Loucy (cell line): ENCODE measurements around the gene RALGPS1.

Experiments used
- H2AFZ ChIP-seq: fragments of 200-600 bp; sonication (generic); 2 replicates; pipeline ENCODE4 v1.6.0; 2016; ENCODE audit warnings: antibody characterized with exemption, mild to moderate bottlenecking, low read length, moderate library complexity
- H3F3A ChIP-seq: fragments of 200-600 bp; 2 replicates; pipeline ENCODE4 v1.6.0; 2016; ENCODE audit warnings: antibody characterized with exemption, low read depth, mild to moderate bottlenecking
- H3K27me3 ChIP-seq: fragments of 200-600 bp; sonication (generic); 2 replicates; pipeline ENCODE4 v1.6.1; 2014; ENCODE audit warnings: low read length, mild to moderate bottlenecking; ENCODE audit not compliant: insufficient read depth, poor library complexity, severe bottlenecking
- H3K36me3 ChIP-seq: fragments of 200-600 bp; sonication (generic); 2 replicates; pipeline ENCODE4 v1.6.1; 2016; ENCODE audit warnings: low read length; ENCODE audit not compliant: insufficient read depth
- H3K4me1 ChIP-seq: fragments of 200-600 bp; sonication (generic); 2 replicates; pipeline ENCODE4 v1.5.1; 2014; ENCODE audit warnings: low read length, mild to moderate bottlenecking; ENCODE audit not compliant: insufficient read depth, poor library complexity, severe bottlenecking
- H3K4me2 ChIP-seq: fragments of 200-600 bp; sonication (generic); 2 replicates; pipeline ENCODE4 v1.6.0; 2014; ENCODE audit warnings: antibody characterized with exemption, low read length, low read depth, mild to moderate bottlenecking; ENCODE audit not compliant: poor library complexity, severe bottlenecking
- H3K4me3 ChIP-seq: fragments of 200-600 bp; sonication (generic); 2 replicates; pipeline ENCODE4 v1.5.1; 2014; ENCODE audit warnings: low read length, mild to moderate bottlenecking, mixed read lengths; ENCODE audit not compliant: poor library complexity, severe bottlenecking
- H3K79me2 ChIP-seq: fragments of 200-600 bp; sonication (generic); 2 replicates; pipeline ENCODE4 v1.6.1; 2014; ENCODE audit warnings: low read length; ENCODE audit not compliant: insufficient read depth
- H3K9ac ChIP-seq: fragments of 200-600 bp; sonication (generic); 2 replicates; pipeline ENCODE4 v1.6.0; 2014; ENCODE audit warnings: mild to moderate bottlenecking, low read depth, low read length, moderate library complexity; ENCODE audit not compliant: poor library complexity, severe bottlenecking
- H3K9me2 ChIP-seq: fragments of 200-600 bp; sonication (generic); replicated peaks from 2 replicates; pipeline ENCODE4 v1.6.1; 2016; ENCODE audit warnings: low read depth, low read length, mixed read lengths
- H3K9me3 ChIP-seq: fragments of 200-600 bp; sonication (generic); 2 replicates; pipeline ENCODE4 v1.6.1; 2014; ENCODE audit warnings: mild to moderate bottlenecking, antibody characterized with exemption, low read length, low read depth; ENCODE audit not compliant: insufficient read depth
- H4K20me1 ChIP-seq: fragments of 200-600 bp; sonication (generic); 2 replicates; pipeline ENCODE4 v1.6.0; 2014; ENCODE audit warnings: antibody characterized with exemption, low read length, mild to moderate bottlenecking; ENCODE audit not compliant: insufficient read depth, poor library complexity, severe bottlenecking
- CTCF ChIP-seq: fragments of 200-600 bp; sonication (generic); conservative IDR thresholded peaks from 2 replicates; pipeline ENCODE4 v1.5.1; 2014; ENCODE audit warnings: mild to moderate bottlenecking, antibody characterized with exemption, low read length
- EZH2phosphoT487 ChIP-seq: fragments of 200-600 bp; IDR thresholded peaks from 2 replicates; pipeline ENCODE4 v1.6.1; 2018; ENCODE audit warnings: antibody characterized with exemption, mild to moderate bottlenecking, moderate library complexity, borderline replicate concordance

RALGPS1 gene

GRCh38 chr9:127128341-127129072 is 213.9 kb downstream of the RALGPS1 start:
- no peaks in the 10 kb centered on the region for H3K9me3 ChIP-seq
- H3F3A ChIP-seq = no peaks in the 10 kb centered on the region
- H3K79me2 ChIP-seq = no peaks in the 10 kb centered on the region
- H3K9me2 ChIP-seq = no peaks in the 10 kb centered on the region
- no peak overlapping the region for H2AFZ ChIP-seq
- H3K36me3 ChIP-seq = no peaks in the 10 kb centered on the region
- no peaks in the 10 kb centered on the region for H4K20me1 ChIP-seq
- TF ChIP-seq EZH2phosphoT487 (no peak), CTCF (no peak)
- H3K4me1 ChIP-seq = no peaks in the 10 kb centered on the region
- H3K4me2 ChIP-seq = no peak overlapping the region
- no peak overlapping the region for H3K4me3 ChIP-seq
- H3K27me3 ChIP-seq = no peaks in the 10 kb centered on the region
- H3K9ac ChIP-seq = no peak overlapping the region

- H3K27me3 ChIP-seq = no peaks in the 10 kb centered on the region
- no peaks in the 10 kb centered on the region for H3K9me3 ChIP-seq
- no peaks in the 10 kb centered on the region for H3K9me2 ChIP-seq
- no peaks in the 10 kb centered on the region for H3K36me3 ChIP-seq
- no peaks in the 10 kb centered on the region for H3F3A ChIP-seq
- H3K79me2 ChIP-seq = no peaks in the 10 kb centered on the region
- no peak for TF ChIP-seq EZH2phosphoT487
- H4K20me1 ChIP-seq = no peaks in the 10 kb centered on the region
- no peak overlapping the region for H3K4me3 ChIP-seq
- no peak overlapping the region for H2AFZ ChIP-seq
- no peaks in the 10 kb centered on the region for H3K4me1 ChIP-seq
- H3K4me2 ChIP-seq = no peak overlapping the region
- no peak overlapping the region for H3K9ac ChIP-seq
These were observed 214.6 kb downstream of the RALGPS1 start for GRCh38 chr9:127129073-127129717.

- Histone ChIP-seq H3K4me3 (no peak overlapping the region), H3K4me1 (no peaks in the 10 kb centered on the region), H3K27me3 (no peaks in the 10 kb centered on the region), H3K79me2 (no peaks in the 10 kb centered on the region), H3K9ac (no peak overlapping the region), H3K36me3 (no peaks in the 10 kb centered on the region), H4K20me1 (no peaks in the 10 kb centered on the region), H2AFZ (no peak overlapping the region), H3F3A (no peaks in the 10 kb centered on the region), H3K4me2 (no peak overlapping the region), H3K9me2 (no peaks in the 10 kb centered on the region), H3K9me3 (no peaks in the 10 kb centered on the region)
- no peak for TF ChIP-seq CTCF
- no peak for TF ChIP-seq EZH2phosphoT487
These were observed 215.1 kb downstream of the RALGPS1 start for GRCh38 chr9:127129718-127130085.
